Gastrocnemius medialis (tissue), 4 donors: Measurements from ENCODE around the gene TOMM6. TPM values are rescaled to one million over a fixed set of nuclear protein-coding genes. Genes with fewer than 3 reads are reported as not detected.

ENCODE experiments used
- ATAC-seq, 2 donors: fragments of 150-250 bp; one replicate each; pipeline ENCODE4 v1.9.1; 2016
- DNase-seq, 2 donors: peaks; one replicate each; pipeline ENCODE4 v3.0.0-alpha.2; 2019
- H3K27ac ChIP-seq, 4 donors: fragments of 200-600 bp; sonication (generic); 1 replicate in 1 of 4; 2 replicates in 3 of 4; pipeline ENCODE4 v1.5.1; 2016 to 2018; ENCODE audit warnings: mild to moderate bottlenecking in 2 of 4, moderate library complexity in 1 of 4
- H3K27me3 ChIP-seq, 3 donors: fragments of 200-600 bp; sonication (generic) in 2 of 3; 1 replicate in 1 of 3; 2 replicates in 2 of 3; pipeline versions ENCODE4 v1.5.1 to v1.6.0; 2016 to 2019; ENCODE audit warnings: mild to moderate bottlenecking in 1 of 3, moderate library complexity in 1 of 3
- H3K36me3 ChIP-seq, 2 donors: fragments of 200-600 bp; sonication (generic) in 1 of 2; one replicate each; pipeline ENCODE4 v1.5.1; 2017 to 2018
- H3K4me1 ChIP-seq, 2 donors: fragments of 200-600 bp; sonication (generic) in 1 of 2; one replicate each; pipeline ENCODE4 v1.5.1; 2016 to 2017; ENCODE audit warnings: mild to moderate bottlenecking in 2 of 2
- H3K4me3 ChIP-seq, 4 donors: fragments of 200-600 bp; sonication (generic) in 3 of 4; 1 replicate in 1 of 4; 2 replicates in 3 of 4; pipeline ENCODE4 v1.5.1; 2016 to 2019; ENCODE audit warnings: mild to moderate bottlenecking in 2 of 4
- H3K9me3 ChIP-seq, 3 donors: fragments of 200-600 bp; sonication (generic) in 2 of 3; 1 replicate in 1 of 3; 2 replicates in 2 of 3; pipeline ENCODE4 v1.5.1; 2016 to 2019
- CTCF ChIP-seq, 5 experiments: fragments of 450-650 bp in 3 of 5; fragments of 200-600 bp in 2 of 5; sonication (generic) in 2 of 5; IDR thresholded peaks in 4 of 5; conservative IDR thresholded peaks in 1 of 5; 1 replicate in 4 of 5; 2 replicates in 1 of 5; pipeline ENCODE4 v1.5.1; 2016 to 2019; ENCODE audit warnings: antibody characterized with exemption in 5 of 5, mild to moderate bottlenecking in 3 of 5, moderate library complexity in 3 of 5
- POLR2A ChIP-seq, 2 donors: fragments of 450-650 bp; IDR thresholded peaks; one replicate each; pipeline ENCODE4 v1.6.1; 2017; ENCODE audit warnings: antibody characterized with exemption in 2 of 2, mild to moderate bottlenecking in 2 of 2, moderate library complexity in 2 of 2
- in situ Hi-C, 4 donors: fragments of 200-750 bp; cut with MboI; loops; one replicate each; pipeline versions ENCODE4 v1.15.0 to v1.8.0; 2017; ENCODE audit warnings: low sequenced_read_pairs in 4 of 4
- intact Hi-C: fragments of 100-400 bp; cut with DNase I; formaldehyde crosslinking; loops from one replicate; pipeline ENCODE4 v1.15.1; 2023; ENCODE audit warnings: low total_unique reads
- total RNA-seq, 4 donors: library from RNA; depleted of rRNA; stranded (reverse); fragments of >200 nt; gene quantifications; one replicate each; pipeline versions ENCODE4 v1.1.0 to v1.2.3, GENCODE V29; 2016

The TOMM6 gene
- total RNA-seq, 4 donors from 2014 or later: 152 to 186 (median 166) TPM

DNA sequence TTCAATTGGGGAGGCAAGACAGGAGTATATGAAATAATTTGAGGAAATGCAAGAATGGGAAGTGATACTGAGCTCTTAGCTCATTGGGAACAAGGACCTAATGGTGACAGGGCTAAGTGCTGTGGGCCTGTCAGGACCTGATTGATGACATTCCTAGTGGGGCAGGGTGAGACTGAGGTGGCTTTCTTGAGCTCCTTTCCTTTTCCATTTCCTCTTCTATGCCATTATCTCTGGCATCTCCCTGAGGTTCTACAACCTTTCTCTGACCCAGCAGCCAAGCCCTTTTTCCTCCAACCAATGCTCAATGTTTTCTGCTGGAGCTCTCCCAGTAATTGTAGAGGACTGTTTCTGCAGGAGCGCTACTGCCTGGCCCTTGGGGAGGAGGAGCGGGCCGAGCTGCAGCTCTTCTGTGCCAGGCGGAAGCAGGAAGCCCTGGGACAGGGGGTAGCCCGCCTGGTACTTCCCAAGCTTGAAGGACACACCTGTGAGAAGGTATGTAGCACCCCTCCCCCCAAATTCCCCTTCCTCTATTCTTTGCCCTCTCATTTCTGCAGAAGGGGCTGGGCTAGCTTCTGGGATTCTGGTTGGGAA, 2.8 kb upstream of the TOMM6 start:
- no peak overlapping the region for H3K27ac ChIP-seq
- in situ Hi-C loops: loop anchor here (5.0 to 10.0 kb wide), 3 partner anchors 140 to 260 kb away; partner anchors contain the start of genes BYSL (in 2 of the 4) and MED20 (in 2 of the 4)
- TF ChIP-seq CTCF (IDR thresholded peaks at IDR 0.05 in 4 of 5, conservative IDR thresholded peaks at IDR 0.05 in 1 of 5): no peak
- TF ChIP-seq POLR2A (IDR thresholded peaks at IDR 0.05): no peak
- no peak overlapping the region for H3K4me3 ChIP-seq
- no peaks in the 10 kb centered on the region for H3K9me3 ChIP-seq
- DNase-seq (no peak), ATAC-seq (no peak)
- peaks cover 33 to 35% of the 10 kb centered on the region in 2 donors for H3K4me1 ChIP-seq
- no peaks in the 10 kb centered on the region for H3K27me3 ChIP-seq
- peaks cover 0 to 4% of the 10 kb centered on the region in 2 donors for H3K36me3 ChIP-seq
- intact Hi-C loops: loop anchor here (5.0 to 10.0 kb wide), 3 partner anchors 80 to 710 kb away; partner anchors contain the start of genes MRPS10, NFYA and OARD1

- DNase-seq (no peak), ATAC-seq (no peak)
- H3K27me3 ChIP-seq: no peaks in the 10 kb centered on the region
- TF ChIP-seq CTCF (IDR thresholded peaks at IDR 0.05 in 4 of 5, conservative IDR thresholded peaks at IDR 0.05 in 1 of 5) (no peak), POLR2A (IDR thresholded peaks at IDR 0.05) (no peak)
- intact Hi-C loops (loop anchor here (5.0 to 10.0 kb wide), 3 partner anchors 80 to 710 kb away; partner anchors contain the start of genes MRPS10, NFYA and OARD1), in situ Hi-C loops (loop anchor here in 3 of 4 donors (10.0 kb wide), 2 partner anchors 140 to 260 kb away; partner anchors contain the start of genes BYSL (in 2 of the 3) and MED20 (in 2 of the 3))
- H3K4me1 ChIP-seq: peaks cover 33 to 37% of the 10 kb centered on the region in 2 donors
- no peaks in the 10 kb centered on the region for H3K9me3 ChIP-seq
- peaks cover 0 to 9% of the 10 kb centered on the region in 2 donors for H3K36me3 ChIP-seq
- H3K27ac ChIP-seq: no peak overlapping the region
- no peak overlapping the region for H3K4me3 ChIP-seq
Observed at GRCh38 chr6:41785254-41785653, 2.2 kb upstream of the TOMM6 start.

DNA sequence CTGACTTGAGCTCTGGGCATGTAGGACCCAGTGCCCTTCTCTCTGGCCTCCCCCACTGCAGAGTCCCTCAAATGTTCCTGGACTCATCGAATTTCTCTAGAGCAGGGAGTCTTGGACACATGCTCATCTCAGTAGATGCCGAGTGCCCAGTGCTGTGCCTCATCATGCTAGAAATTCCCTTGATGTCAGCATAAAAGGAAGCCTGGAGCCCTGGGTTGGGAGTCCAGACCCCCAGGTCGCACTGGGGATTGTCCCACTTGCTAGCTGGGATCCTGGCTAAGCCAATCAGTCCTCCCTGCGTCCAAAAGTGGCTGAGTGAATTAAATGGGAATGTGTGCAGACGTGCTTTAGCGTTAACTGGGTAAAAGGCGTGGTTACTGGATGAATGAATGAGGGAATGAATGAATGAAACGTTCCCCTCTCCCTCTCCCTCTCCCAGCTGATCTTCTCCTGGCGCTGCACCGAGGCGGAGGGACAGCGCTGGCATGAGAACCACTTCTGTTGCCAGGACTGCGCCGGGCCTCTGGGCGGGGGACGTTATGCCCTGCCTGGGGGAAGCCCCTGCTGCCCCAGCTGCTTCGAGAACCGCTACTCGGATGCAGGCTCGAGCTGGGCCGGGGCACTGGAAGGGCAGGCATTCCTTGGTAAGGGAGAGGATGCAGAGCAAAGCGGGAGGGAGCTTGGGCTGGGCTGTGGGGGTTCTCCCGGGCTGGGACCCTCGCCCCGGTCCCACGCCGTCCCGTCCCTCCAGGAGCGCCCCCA, 1.6 kb upstream of the TOMM6 start:
- no peaks in the 10 kb centered on the region for H3K27me3 ChIP-seq
- intact Hi-C loops (loop anchor here (1.0 to 10.0 kb wide), 6 partner anchors 51 to 778 kb away; partner anchors contain the start of genes CCND3, MRPS10, NFYA and OARD1), in situ Hi-C loops (loop anchor here in 3 of 4 donors (10.0 kb wide), 2 partner anchors 139 to 259 kb away; partner anchors contain the start of genes BYSL (in 2 of the 3) and MED20 (in 2 of the 3))
- no peak for DNase-seq
- ATAC-seq: no peak
- peak overlapping the region; percentile 77 to 97 (median 88) for H3K4me3 ChIP-seq
- H3K27ac ChIP-seq: peak overlapping the region; percentile 92 to 96 (median 94)
- no peak for TF ChIP-seq CTCF (IDR thresholded peaks at IDR 0.05 in 4 of 5, conservative IDR thresholded peaks at IDR 0.05 in 1 of 5)
- TF ChIP-seq POLR2A (IDR thresholded peaks at IDR 0.05): no peak
- H3K9me3 ChIP-seq: no peaks in the 10 kb centered on the region
- H3K4me1 ChIP-seq: peaks cover 32 to 36% of the 10 kb centered on the region in 2 donors
- peaks cover 0 to 16% of the 10 kb centered on the region in 2 donors for H3K36me3 ChIP-seq

- in situ Hi-C loops: loop anchor here in 3 of 4 donors (10.0 kb wide), 2 partner anchors 138 to 258 kb away; partner anchors contain the start of genes BYSL (in 2 of the 3) and MED20 (in 2 of the 3)
- no peaks in the 10 kb centered on the region for H3K9me3 ChIP-seq
- no peaks in the 10 kb centered on the region for H3K27me3 ChIP-seq
- H3K27ac ChIP-seq: peak overlapping the region; percentile 92 to 96 (median 94)
- ATAC-seq (peak; percentile 75 to 76), DNase-seq (peak; percentile 78 to 81)
- peaks cover 25 to 28% of the 10 kb centered on the region in 2 donors for H3K4me1 ChIP-seq
- intact Hi-C loops: loop anchor here (1.0 to 10.0 kb wide), 8 partner anchors 52 to 778 kb away; partner anchors contain the start of genes BYSL, CCND3, MED20 and MRPS10
- peaks cover 0 to 23% of the 10 kb centered on the region in 2 donors for H3K36me3 ChIP-seq
- TF ChIP-seq CTCF (IDR thresholded peaks at IDR 0.05 in 4 of 5, conservative IDR thresholded peaks at IDR 0.05 in 1 of 5): peak in 4 of 5 experiments; percentile 81 to 96 (median 88)
- TF ChIP-seq POLR2A (IDR thresholded peaks at IDR 0.05): peak in 1 of 2 donors; percentile 9
- peak overlapping the region; percentile 77 to 97 (median 88) for H3K4me3 ChIP-seq
Observed at GRCh38 chr6:41786451-41787218, 859 bp upstream of the TOMM6 start.
